Liver (tissue), 9 donors: Measurements from ENCODE around the gene TBCD. TPM values are rescaled to one million over a fixed set of nuclear protein-coding genes. Genes with fewer than 3 reads are reported as not detected.
"Not testable (repeated sequence)": the region's sequence is repeated elsewhere in the genome, so short reads cannot be mapped to it uniquely, and the experiment has no call there.

ENCODE experiments used
- DNase-seq: peaks from one replicate; pipeline ENCODE4 v3.0.0-alpha.2; 2017; ENCODE audit warnings: low spot score
- H3K27ac ChIP-seq, 2 donors: one replicate each; pipeline ENCODE4 v1.7.0; 2013; ENCODE audit warnings: inconsistent platforms in 2 of 2, low read length in 2 of 2, control low read depth in 1 of 2, low read depth in 1 of 2, mild to moderate bottlenecking in 1 of 2
- H3K27me3 ChIP-seq, 4 donors: one replicate each; pipeline versions ENCODE4 v1.6.1 to v1.7.0; 2013; ENCODE audit warnings: low read length in 3 of 4, inconsistent platforms in 1 of 4, mild to moderate bottlenecking in 1 of 4, moderate library complexity in 1 of 4; ENCODE audit not compliant: control insufficient read depth in 4 of 4, insufficient read depth in 4 of 4
- H3K36me3 ChIP-seq, 4 donors: one replicate each; pipeline versions ENCODE4 v1.6.1 to v1.7.0; 2013; ENCODE audit warnings: low read length in 3 of 4, mild to moderate bottlenecking in 3 of 4, low read depth in 1 of 4, moderate library complexity in 1 of 4; ENCODE audit not compliant: control insufficient read depth in 4 of 4, insufficient read depth in 3 of 4
- H3K4me1 ChIP-seq, 4 donors: one replicate each; pipeline versions ENCODE4 v1.6.1 to v1.7.0; 2013; ENCODE audit warnings: low read length in 3 of 4, mild to moderate bottlenecking in 3 of 4, moderate library complexity in 1 of 4; ENCODE audit not compliant: control insufficient read depth in 4 of 4, insufficient read depth in 4 of 4
- H3K4me3 ChIP-seq, 3 donors: one replicate each; pipeline versions ENCODE4 v1.6.1 to v1.7.0; 2013; ENCODE audit warnings: low read length in 3 of 3, control low read depth in 1 of 3, low read depth in 1 of 3, mild to moderate bottlenecking in 1 of 3
- H3K9ac ChIP-seq, 2 donors: one replicate each; pipeline ENCODE4 v1.7.0; 2013; ENCODE audit warnings: low read length in 2 of 2, mild to moderate bottlenecking in 2 of 2, moderate library complexity in 2 of 2, control low read depth in 1 of 2, low read depth in 1 of 2
- H3K9me3 ChIP-seq, 4 donors: one replicate each; pipeline versions ENCODE4 v1.6.1 to v1.7.0; 2013; ENCODE audit warnings: low read length in 3 of 4; ENCODE audit not compliant: control insufficient read depth in 4 of 4
- CTCF ChIP-seq: fragments of 150-350 bp; IDR thresholded peaks from 2 replicates; pipeline ENCODE4 v1.5.1; 2017; ENCODE audit warnings: improper control_type of control experiment, low read depth, low read length; ENCODE audit not compliant: missing input control
- FOXA1 ChIP-seq: IDR thresholded peaks from 2 replicates; pipeline ENCODE4 v1.6.1; 2016; ENCODE audit warnings: antibody characterized with exemption
- FOXA2 ChIP-seq: IDR thresholded peaks from 2 replicates; pipeline ENCODE4 v1.6.1; 2016; ENCODE audit warnings: antibody characterized with exemption
- GABPA ChIP-seq, 2 donors: IDR thresholded peaks in 1 of 2; conservative IDR thresholded peaks in 1 of 2; 2 replicates each; pipeline ENCODE4 v1.6.1; 2016; ENCODE audit warnings: antibody characterized with exemption in 2 of 2, mild to moderate bottlenecking in 1 of 2, moderate library complexity in 1 of 2
- HNF4A ChIP-seq, 2 donors: conservative IDR thresholded peaks; 2 replicates each; pipeline ENCODE4 v1.6.1; 2016; ENCODE audit warnings: antibody characterized with exemption in 2 of 2, mild to moderate bottlenecking in 2 of 2
- HNF4G ChIP-seq: IDR thresholded peaks from 2 replicates; pipeline ENCODE4 v1.6.1; 2016; ENCODE audit warnings: antibody characterized with exemption
- JUND ChIP-seq, 2 donors: IDR thresholded peaks; 2 replicates each; pipeline ENCODE4 v1.6.1; 2016; ENCODE audit warnings: antibody characterized with exemption in 2 of 2
- MAX ChIP-seq: IDR thresholded peaks from 2 replicates; pipeline ENCODE4 v1.6.1; 2016; ENCODE audit warnings: antibody characterized with exemption
- NR2F2 ChIP-seq: IDR thresholded peaks from 2 replicates; pipeline ENCODE4 v1.6.1; 2016; ENCODE audit warnings: antibody characterized with exemption
- REST ChIP-seq: IDR thresholded peaks from 2 replicates; pipeline ENCODE4 v1.6.1; 2016; ENCODE audit warnings: antibody characterized with exemption, mild to moderate bottlenecking
- SP1 ChIP-seq: IDR thresholded peaks from 2 replicates; pipeline ENCODE4 v1.6.1; 2018; ENCODE audit warnings: antibody characterized with exemption, mild to moderate bottlenecking
- TAF1 ChIP-seq: conservative IDR thresholded peaks from 2 replicates; pipeline ENCODE4 v1.6.1; 2016; ENCODE audit warnings: antibody characterized with exemption, mild to moderate bottlenecking
- WGBS: extraction: QIAGEN DNeasy Blood & Tissue Kit; methylation state at CpG from one replicate; pipeline ENCODE4 v1.1.7; 2013; 5-methylcytosine and 5-hydroxymethylcytosine counted together
- polyA plus RNA-seq, 2 donors: library from polyadenylated mRNA; stranded (reverse) in 1 of 2; unstranded in 1 of 2; fragments of 200-250 nt in 1 of 2; fragments of >200 nt in 1 of 2; fragmentation: Nextera tagmentation in 1 of 2; extraction: Ambion mirVana in 1 of 2; gene quantifications; one replicate each; pipeline versions ENCODE4 v1.2.1 to v1.2.3, GENCODE V29; 2013 to 2015
- total RNA-seq, 2 donors: library from RNA; depleted of rRNA; stranded (reverse); fragments of >200 nt; gene quantifications; one replicate each; pipeline ENCODE4 v1.2.3, GENCODE V29; 2014
- TF ChIP-seq, protein P1 (sequence below): IDR thresholded peaks from 2 replicates; pipeline ENCODE4 v1.6.1; 2016; ENCODE audit warnings: antibody characterized with exemption
- TF ChIP-seq, protein P2 (sequence below): IDR thresholded peaks from 2 replicates; pipeline ENCODE4 v1.6.1; 2016; ENCODE audit warnings: antibody characterized with exemption
- donor health status: healthy.
- donor health status: healthy.
- donor health status: healthy.
- donor health status: healthy.
- donor health status: healthy.

Gene TBCD
- total and polyA plus RNA-seq, 4 donors, result 29.8 to 42.2 (median 33.0) TPM

DNA sequence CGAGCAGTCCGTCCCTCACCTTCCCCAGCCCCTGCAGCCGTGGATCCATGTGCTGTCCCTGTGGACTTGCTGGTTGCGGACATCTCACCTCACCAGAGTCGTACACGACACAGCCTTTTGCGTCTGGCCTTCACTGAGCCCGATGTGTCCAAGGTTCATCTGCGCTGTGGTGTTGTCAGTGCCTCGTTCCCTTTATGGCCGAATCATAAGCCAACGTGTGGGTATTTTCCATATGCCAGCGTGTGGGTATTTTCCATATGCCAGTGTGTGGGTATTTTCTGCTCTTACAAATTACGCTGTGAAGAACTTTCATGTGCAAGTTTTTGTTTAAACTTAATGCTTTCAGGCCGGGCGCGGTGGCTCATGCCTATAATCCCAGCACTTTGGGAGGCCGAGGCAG, 31.6 kb downstream of the TBCD start:
- no peaks in the 10 kb centered on the region for H3K4me1 ChIP-seq
- WGBS, result 95% methylated on average over 18 of the region's 18 CpGs
- no peak overlapping the region for H3K9ac ChIP-seq
- H3K27ac ChIP-seq, result no peak overlapping the region
- TF ChIP-seq, protein P1, sequence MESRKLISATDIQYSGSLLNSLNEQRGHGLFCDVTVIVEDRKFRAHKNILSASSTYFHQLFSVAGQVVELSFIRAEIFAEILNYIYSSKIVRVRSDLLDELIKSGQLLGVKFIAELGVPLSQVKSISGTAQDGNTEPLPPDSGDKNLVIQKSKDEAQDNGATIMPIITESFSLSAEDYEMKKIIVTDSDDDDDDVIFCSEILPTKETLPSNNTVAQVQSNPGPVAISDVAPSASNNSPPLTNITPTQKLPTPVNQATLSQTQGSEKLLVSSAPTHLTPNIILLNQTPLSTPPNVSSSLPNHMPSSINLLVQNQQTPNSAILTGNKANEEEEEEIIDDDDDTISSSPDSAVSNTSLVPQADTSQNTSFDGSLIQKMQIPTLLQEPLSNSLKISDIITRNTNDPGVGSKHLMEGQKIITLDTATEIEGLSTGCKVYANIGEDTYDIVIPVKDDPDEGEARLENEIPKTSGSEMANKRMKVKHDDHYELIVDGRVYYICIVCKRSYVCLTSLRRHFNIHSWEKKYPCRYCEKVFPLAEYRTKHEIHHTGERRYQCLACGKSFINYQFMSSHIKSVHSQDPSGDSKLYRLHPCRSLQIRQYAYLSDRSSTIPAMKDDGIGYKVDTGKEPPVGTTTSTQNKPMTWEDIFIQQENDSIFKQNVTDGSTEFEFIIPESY, result no peak
- TF ChIP-seq FOXA1 (no peak), REST (no peak), JUND (IDR thresholded peaks at IDR 0.05) (no peak), MAX (no peak), HNF4A (conservative IDR thresholded peaks at IDR 0.05) (no peak), CTCF (no peak), NR2F2 (no peak), FOXA2 (no peak), TAF1 (no peak), GABPA (IDR thresholded peaks at IDR 0.05 in 1 of 2, conservative IDR thresholded peaks at IDR 0.05 in 1 of 2) (no peak), SP1 (no peak), HNF4G (no peak)
- TF ChIP-seq, protein P2, sequence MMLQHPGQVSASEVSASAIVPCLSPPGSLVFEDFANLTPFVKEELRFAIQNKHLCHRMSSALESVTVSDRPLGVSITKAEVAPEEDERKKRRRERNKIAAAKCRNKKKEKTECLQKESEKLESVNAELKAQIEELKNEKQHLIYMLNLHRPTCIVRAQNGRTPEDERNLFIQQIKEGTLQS, result no peak
- no peak for DNase-seq
- peaks cover 0 to 9% (median 5%) of the 10 kb centered on the region in 4 donors for H3K36me3 ChIP-seq
- H3K4me3 ChIP-seq, result no peak overlapping the region
- H3K9me3 ChIP-seq, result no peaks in the 10 kb centered on the region
- H3K27me3 ChIP-seq, result no peaks in the 10 kb centered on the region

DNA sequence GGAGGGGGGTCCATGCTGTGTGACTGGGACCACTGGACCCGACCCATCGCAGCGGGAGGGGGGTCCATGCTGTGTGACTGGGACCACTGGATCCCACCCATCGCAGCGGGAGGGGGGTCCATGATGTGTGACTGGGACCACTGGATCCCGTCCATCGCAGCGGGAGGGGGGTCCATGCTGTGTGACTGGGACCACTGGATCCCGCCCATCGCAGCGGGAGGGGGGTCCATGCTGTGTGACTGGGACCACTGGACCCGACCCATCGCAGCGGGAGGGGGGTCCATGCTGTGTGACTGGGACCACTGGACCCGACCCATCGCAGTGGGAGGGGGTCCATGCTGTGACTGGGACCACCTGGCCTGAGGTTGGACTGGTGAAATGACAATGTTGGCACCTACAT, 33.7 kb downstream of the TBCD start:
- not testable (repeated sequence) for H3K27me3 ChIP-seq, H3K9me3 ChIP-seq, H3K4me3 ChIP-seq, H3K27ac ChIP-seq, DNase-seq, H3K36me3 ChIP-seq, H3K9ac ChIP-seq, H3K4me1 ChIP-seq
- 98% methylated on average over 16 of the region's 16 CpGs for WGBS
